ENCODE measurements around the gene P2RX1.

- TF ChIP-seq NFRKB (IDR thresholded peaks at IDR 0.05) = no peak
- no peak for TF ChIP-seq PKNOX1 (IDR thresholded peaks at IDR 0.05)
Measured at GRCh38 chr17:3963237-3964201, 47.3 kb upstream of the P2RX1 start.

Measured in HEK293T (cell line).